Prostate gland (tissue), 2 donors: Measurements from ENCODE around the gene CORIN.

Experiments
- CTCF ChIP-seq, 4 experiments: fragments of 200-600 bp in 2 of 4; fragments of 450-650 bp in 2 of 4; sonication (generic) in 2 of 4; IDR thresholded peaks; 1 replicate in 3 of 4; 2 replicates in 1 of 4; pipeline ENCODE4 v1.5.1; 2016 to 2019; ENCODE audit warnings: antibody characterized with exemption in 4 of 4, mild to moderate bottlenecking in 2 of 4, moderate library complexity in 2 of 4
- POLR2A ChIP-seq: fragments of 450-650 bp; IDR thresholded peaks from one replicate; pipeline ENCODE4 v1.6.1; 2016; ENCODE audit warnings: antibody characterized with exemption, mild to moderate bottlenecking

- TF ChIP-seq CTCF (IDR thresholded peaks at IDR 0.05): no peak
- TF ChIP-seq POLR2A: no peak
These were observed 13.0 kb downstream of the CORIN start for GRCh38 chr4:47824840-47825239.
